ENCODE results near the gene MLXIPL. TPM values are rescaled to one million over a fixed set of nuclear protein-coding genes. Genes with fewer than 3 reads are reported as not detected.

Gene MLXIPL
- total and polyA plus RNA-seq, 4 donors, result 50.3 to 384 (median 232) TPM

DNA sequence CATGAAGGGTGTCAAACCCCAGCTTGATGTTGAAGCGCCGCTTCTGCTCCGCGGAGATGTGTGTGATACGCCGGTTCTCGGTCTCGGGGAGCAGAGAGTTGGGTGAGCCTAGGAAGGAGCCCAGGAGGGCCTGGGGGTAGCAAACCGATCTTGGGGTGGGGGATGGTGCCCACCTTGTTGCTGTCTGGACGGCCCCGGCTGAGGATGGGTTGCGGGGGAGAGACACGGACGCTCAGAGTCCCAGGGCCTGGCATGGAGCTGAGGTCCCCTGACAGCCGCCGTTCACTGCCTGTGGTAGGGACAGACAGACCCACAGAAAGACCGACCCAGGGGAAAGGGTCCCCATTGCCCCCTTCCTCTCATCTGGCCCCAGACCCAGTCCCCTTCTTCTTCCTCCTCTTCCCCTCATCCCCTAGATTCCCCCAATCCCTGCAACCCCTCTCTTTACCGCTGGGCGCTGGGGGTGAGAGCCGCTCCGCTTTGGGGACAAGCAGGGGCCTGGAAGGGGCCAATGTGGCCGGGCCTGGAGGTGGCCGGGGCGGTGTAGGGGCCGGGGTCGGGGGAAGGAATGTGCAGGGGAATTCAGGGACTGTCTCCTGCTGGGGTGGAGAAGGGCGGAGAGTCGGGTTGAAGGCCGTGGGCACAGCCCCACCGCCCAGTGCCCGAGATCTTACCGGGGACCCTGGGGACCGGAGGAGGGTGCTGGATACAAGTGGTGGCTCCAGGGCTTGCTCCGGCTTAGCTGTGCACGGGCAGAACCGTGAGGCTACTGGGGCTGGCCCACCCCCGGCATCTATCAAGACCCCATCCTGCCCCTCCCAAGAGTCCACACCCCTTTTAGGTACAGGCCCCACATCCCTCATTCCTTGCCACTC, 27.9 kb downstream of the MLXIPL start:
- no peak overlapping the region for H3K4me3 ChIP-seq (ENCODE audit: low read depth in 1 of 3, low read length in 3 of 3)
- no peak overlapping the region for H3K27ac ChIP-seq (ENCODE audit: low read depth in 1 of 2, low read length in 2 of 2)
- DNase-seq (ENCODE audit: low spot score), result no peak

DNA sequence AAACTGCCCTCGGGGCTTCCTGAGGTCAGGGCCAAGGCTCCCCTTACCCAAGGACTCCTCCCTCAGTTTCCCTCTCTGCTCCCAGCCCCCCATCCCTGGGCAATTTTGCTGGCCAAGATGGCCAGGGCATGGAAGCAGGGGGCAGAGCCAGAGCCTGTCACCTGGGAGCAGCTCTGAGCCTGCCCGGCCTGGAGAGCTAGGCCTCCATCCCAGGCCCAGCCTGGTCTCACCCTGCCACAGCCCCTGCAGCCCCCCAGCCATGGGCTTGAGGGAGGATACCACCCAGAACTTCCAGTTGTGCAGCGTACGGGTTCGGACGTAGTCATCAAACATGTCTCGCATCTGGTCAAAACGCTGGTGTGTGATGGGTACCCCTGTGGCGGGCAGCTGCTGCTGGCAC, 29.0 kb downstream of the MLXIPL start:
- Histone ChIP-seq H3K4me1 (ENCODE audit: control insufficient read depth in 4 of 4, insufficient read depth in 4 of 4, low read length in 3 of 4) (no peaks in the 10 kb centered on the region), H3K36me3 (ENCODE audit: control insufficient read depth in 4 of 4, insufficient read depth in 3 of 4, low read depth in 1 of 4, low read length in 3 of 4) (peaks cover 4 to 23% (median 19%) of the 10 kb centered on the region in 4 donors), H3K9ac (ENCODE audit: low read depth in 1 of 2, low read length in 2 of 2) (no peak overlapping the region), H3K27me3 (ENCODE audit: control insufficient read depth in 4 of 4, insufficient read depth in 4 of 4, low read length in 3 of 4) (no peaks in the 10 kb centered on the region), H3K9me3 (ENCODE audit: control insufficient read depth in 4 of 4, low read length in 3 of 4) (no peaks in the 10 kb centered on the region), H3K4me3 (ENCODE audit: low read depth in 1 of 3, low read length in 3 of 3) (no peak overlapping the region), H3K27ac (ENCODE audit: low read depth in 1 of 2, low read length in 2 of 2) (no peak overlapping the region)
- DNase-seq (ENCODE audit: low spot score), result no peak
- WGBS, result 91% methylated on average over 9 of the region's 9 CpGs
- no peak for TF ChIP-seq EGR1 (IDR thresholded peaks at IDR 0.05; ENCODE audit: low read depth in 2 of 2)
- no peak for TF ChIP-seq JUND (IDR thresholded peaks at IDR 0.05)
- no peak for TF ChIP-seq FOXA2 (IDR thresholded peaks at IDR 0.05)
- no peak for TF ChIP-seq TAF1 (conservative IDR thresholded peaks at IDR 0.05)
- no peak for TF ChIP-seq ATF3 (IDR thresholded peaks at IDR 0.05)
- no peak for TF ChIP-seq NR2F2 (IDR thresholded peaks at IDR 0.05)
- TF ChIP-seq ZBTB33 (IDR thresholded peaks at IDR 0.05), result no peak
- TF ChIP-seq REST (IDR thresholded peaks at IDR 0.05), result no peak
- TF ChIP-seq FOXA1 (IDR thresholded peaks at IDR 0.05), result no peak
- TF ChIP-seq RAD21 (IDR thresholded peaks at IDR 0.05), result no peak
- TF ChIP-seq, protein P1, sequence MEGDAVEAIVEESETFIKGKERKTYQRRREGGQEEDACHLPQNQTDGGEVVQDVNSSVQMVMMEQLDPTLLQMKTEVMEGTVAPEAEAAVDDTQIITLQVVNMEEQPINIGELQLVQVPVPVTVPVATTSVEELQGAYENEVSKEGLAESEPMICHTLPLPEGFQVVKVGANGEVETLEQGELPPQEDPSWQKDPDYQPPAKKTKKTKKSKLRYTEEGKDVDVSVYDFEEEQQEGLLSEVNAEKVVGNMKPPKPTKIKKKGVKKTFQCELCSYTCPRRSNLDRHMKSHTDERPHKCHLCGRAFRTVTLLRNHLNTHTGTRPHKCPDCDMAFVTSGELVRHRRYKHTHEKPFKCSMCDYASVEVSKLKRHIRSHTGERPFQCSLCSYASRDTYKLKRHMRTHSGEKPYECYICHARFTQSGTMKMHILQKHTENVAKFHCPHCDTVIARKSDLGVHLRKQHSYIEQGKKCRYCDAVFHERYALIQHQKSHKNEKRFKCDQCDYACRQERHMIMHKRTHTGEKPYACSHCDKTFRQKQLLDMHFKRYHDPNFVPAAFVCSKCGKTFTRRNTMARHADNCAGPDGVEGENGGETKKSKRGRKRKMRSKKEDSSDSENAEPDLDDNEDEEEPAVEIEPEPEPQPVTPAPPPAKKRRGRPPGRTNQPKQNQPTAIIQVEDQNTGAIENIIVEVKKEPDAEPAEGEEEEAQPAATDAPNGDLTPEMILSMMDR (IDR thresholded peaks at IDR 0.05; ENCODE audit: low read depth, low read length, missing input control), result no peak

More for the DNA sequence above, 27.9 kb downstream of the MLXIPL start:
- Histone ChIP-seq H3K9me3 (ENCODE audit: control insufficient read depth in 4 of 4, low read length in 3 of 4) (no peaks in the 10 kb centered on the region), H3K9ac (ENCODE audit: low read depth in 1 of 2, low read length in 2 of 2) (no peak overlapping the region), H3K4me1 (ENCODE audit: control insufficient read depth in 4 of 4, insufficient read depth in 4 of 4, low read length in 3 of 4) (peaks cover 0 to 6% (median 0%) of the 10 kb centered on the region in 4 donors), H3K27me3 (ENCODE audit: control insufficient read depth in 4 of 4, insufficient read depth in 4 of 4, low read length in 3 of 4) (no peaks in the 10 kb centered on the region), H3K36me3 (ENCODE audit: control insufficient read depth in 4 of 4, insufficient read depth in 3 of 4, low read depth in 1 of 4, low read length in 3 of 4) (peaks cover 4 to 23% (median 19%) of the 10 kb centered on the region in 4 donors)
- WGBS, result 82% methylated on average over 37 of the region's 37 CpGs
- TF ChIP-seq RAD21 (IDR thresholded peaks at IDR 0.05), result no peak
- no peak for TF ChIP-seq FOXA2 (IDR thresholded peaks at IDR 0.05)
- TF ChIP-seq SP1 (IDR thresholded peaks at IDR 0.05), result no peak
- no peak for TF ChIP-seq REST (IDR thresholded peaks at IDR 0.05)
- TF ChIP-seq JUND (IDR thresholded peaks at IDR 0.05), result no peak
- TF ChIP-seq MAX (IDR thresholded peaks at IDR 0.05), result no peak
- no peak for TF ChIP-seq EGR1 (IDR thresholded peaks at IDR 0.05; ENCODE audit: low read depth in 2 of 2)
- TF ChIP-seq HNF4G (IDR thresholded peaks at IDR 0.05), result no peak

All from liver (tissue), 9 donors.